CD8-positive, alpha-beta memory T cell (primary cell): ENCODE results near the gene CIB2. TPM values are rescaled to one million over a fixed set of nuclear protein-coding genes. Genes with fewer than 3 reads are reported as not detected.

Source experiments
- CTCF ChIA-PET: fragments of 350-600 bp; sonication (Branson Sonifier 250); formaldehyde crosslinking; loops from one replicate; lab custom pipeline; 2021; ENCODE audit warnings: antibody characterized with exemption; lab: Charles Lee
- POLR2A ChIA-PET: fragments of 350-600 bp; sonication (Branson Sonifier 250); formaldehyde crosslinking; loops from one replicate; lab custom pipeline; 2021; ENCODE audit warnings: antibody characterized with exemption; lab: Charles Lee
- DNase-seq, 5 donors: peaks; one replicate each; pipeline versions ENCODE4 v3.0.0 to v3.0.0-alpha.2; 2020 to 2022; ENCODE audit warnings: mixed read lengths in 1 of 5
- H3K27ac ChIP-seq: one replicate; pipeline ENCODE4 v1.7.0; 2013; ENCODE audit warnings: low read depth, mild to moderate bottlenecking, low read length, moderate library complexity
- H3K27me3 ChIP-seq: 2 replicates; pipeline ENCODE4 v1.7.0; 2013; ENCODE audit warnings: low read length, mild to moderate bottlenecking; ENCODE audit not compliant: insufficient read depth, poor library complexity, severe bottlenecking
- H3K36me3 ChIP-seq: 2 replicates; pipeline ENCODE4 v1.7.0; 2013; ENCODE audit warnings: mild to moderate bottlenecking, low read length, moderate library complexity; ENCODE audit not compliant: insufficient read depth
- H3K4me1 ChIP-seq: 2 replicates; pipeline ENCODE4 v1.7.0; 2013; ENCODE audit warnings: mild to moderate bottlenecking, low read length, moderate library complexity; ENCODE audit not compliant: insufficient read depth
- H3K4me3 ChIP-seq: 2 replicates; pipeline ENCODE4 v1.7.0; 2013; ENCODE audit warnings: mild to moderate bottlenecking, low read length
- H3K9me3 ChIP-seq: 2 replicates; pipeline ENCODE4 v1.7.0; 2013; ENCODE audit warnings: mild to moderate bottlenecking, low read length
- H3K27ac Mint-ChIP-seq, 8 donors: one replicate each; pipeline ENCODE4 v1.8.0; 2020 to 2021; ENCODE audit warnings: mixed read lengths in 8 of 8, mild to moderate bottlenecking in 6 of 8, inconsistent platforms in 3 of 8, moderate library complexity in 3 of 8
- H3K27me3 Mint-ChIP-seq, 2 donors: one replicate each; pipeline ENCODE4 v1.8.0; 2020 to 2021; ENCODE audit warnings: mixed read lengths in 2 of 2, mild to moderate bottlenecking in 1 of 2, moderate library complexity in 1 of 2
- H3K36me3 Mint-ChIP-seq, 3 donors: one replicate each; pipeline ENCODE4 v1.8.0; 2020 to 2021; ENCODE audit warnings: mixed read lengths in 3 of 3, inconsistent platforms in 1 of 3, mild to moderate bottlenecking in 1 of 3
- H3K4me1 Mint-ChIP-seq, 3 donors: one replicate each; pipeline ENCODE4 v1.8.0; 2020 to 2021; ENCODE audit warnings: mixed read lengths in 3 of 3, inconsistent platforms in 1 of 3, mild to moderate bottlenecking in 1 of 3
- H3K4me3 Mint-ChIP-seq, 7 donors: one replicate each; pipeline ENCODE4 v1.8.0; 2020 to 2021; ENCODE audit warnings: mixed read lengths in 7 of 7, mild to moderate bottlenecking in 6 of 7, moderate library complexity in 4 of 7, inconsistent platforms in 2 of 7
- H3K9me3 Mint-ChIP-seq, 5 donors: one replicate each; pipeline ENCODE4 v1.8.0; 2020 to 2022; ENCODE audit warnings: mixed read lengths in 5 of 5, mild to moderate bottlenecking in 3 of 5, moderate library complexity in 2 of 5, inconsistent platforms in 1 of 5
- polyA plus RNA-seq: library from polyadenylated mRNA; unstranded; fragments of 300-500 nt; fragmentation: Illumina TruSeq; gene quantifications from one replicate; pipeline ENCODE4 v1.2.3, GENCODE V29; 2021
- total RNA-seq, 2 experiments: library from RNA; stranded (reverse); gene quantifications; one replicate each; pipeline ENCODE4 v1.2.3, GENCODE V29; 2021

CIB2 gene
- total and polyA plus RNA-seq, 3 experiments from 2014 or later, result 2.0 to 2.3 (median 2.1) TPM

GRCh38 chr15:78111788-78112187, 19.5 kb downstream of the CIB2 start:
- Histone ChIP-seq H3K4me1 (peaks cover 5% of the 10 kb centered on the region), H3K36me3 (no peaks in the 10 kb centered on the region), H3K27ac (no peak overlapping the region), H3K27me3 (no peaks in the 10 kb centered on the region), H3K9me3 (no peaks in the 10 kb centered on the region), H3K4me3 (no peak overlapping the region)
- Mint-ChIP-seq H3K4me3 (no peak overlapping the region), H3K27me3 (peaks cover 0 to 3% of the 10 kb centered on the region in 2 donors), H3K4me1 (peaks cover under 1 to 12% (median 1%) of the 10 kb centered on the region in 3 donors), H3K36me3 (no peaks in the 10 kb centered on the region), H3K27ac (no peak overlapping the region), H3K9me3 (no peaks in the 10 kb centered on the region)
- peak in 1 of 5 donors; percentile 6 for DNase-seq
- ChIA-PET POLR2A (no interaction called here), CTCF (interaction anchor here (0.9 to 13.3 kb wide), 10 partner anchors 11 to 201 kb away, joined by 3 to 146 read pairs (median 8); no protein-coding TSS in a partner anchor)

- ChIA-PET POLR2A (no interaction called here), CTCF (interaction anchor here (1.3 to 13.3 kb wide), 5 partner anchors 84 to 200 kb away, joined by 3 to 146 read pairs (median 101); no protein-coding TSS in a partner anchor)
- Histone ChIP-seq H3K4me3 (no peak overlapping the region), H3K27ac (no peak overlapping the region), H3K9me3 (no peaks in the 10 kb centered on the region), H3K36me3 (no peaks in the 10 kb centered on the region), H3K4me1 (peaks cover 7% of the 10 kb centered on the region), H3K27me3 (no peaks in the 10 kb centered on the region)
- Mint-ChIP-seq H3K27ac (no peak overlapping the region), H3K27me3 (peaks cover 0 to 3% of the 10 kb centered on the region in 2 donors), H3K4me1 (peaks cover 9 to 20% (median 9%) of the 10 kb centered on the region in 3 donors), H3K36me3 (no peaks in the 10 kb centered on the region), H3K4me3 (no peak overlapping the region), H3K9me3 (no peaks in the 10 kb centered on the region)
- DNase-seq, result peak in 1 of 5 donors; percentile 30
Observed at GRCh38 chr15:78110916-78111475, 20.2 kb downstream of the CIB2 start.

DNA sequence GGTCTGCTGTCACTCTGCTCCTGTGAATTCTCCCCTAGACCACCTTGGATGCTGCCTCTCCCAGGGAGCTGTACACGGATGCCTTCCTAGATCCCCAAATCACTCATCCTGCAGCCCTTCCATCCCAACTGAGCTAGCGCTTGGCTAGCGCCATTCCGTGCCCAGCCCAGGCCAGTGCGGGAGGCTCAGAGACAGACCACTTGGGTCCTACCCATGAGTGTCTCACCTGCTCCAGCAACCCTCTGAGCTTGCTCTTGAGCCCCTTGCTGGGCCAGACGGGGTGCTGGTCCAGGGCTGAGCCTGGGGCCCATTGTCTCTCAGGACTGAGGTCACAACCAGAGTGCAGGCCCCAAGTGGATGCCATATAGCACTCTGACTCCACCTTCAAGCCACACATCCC, 21.1 kb downstream of the CIB2 start:
- Mint-ChIP-seq H3K27me3 (peaks cover 0 to 3% of the 10 kb centered on the region in 2 donors), H3K9me3 (no peaks in the 10 kb centered on the region), H3K4me1 (peaks cover 18 to 29% (median 18%) of the 10 kb centered on the region in 3 donors), H3K36me3 (no peaks in the 10 kb centered on the region), H3K4me3 (no peak overlapping the region), H3K27ac (peak overlapping the region in 1 of 8 donors; percentile 51)
- H3K4me3 ChIP-seq, result no peak overlapping the region
- ChIA-PET CTCF (interaction anchor here (0.8 to 13.3 kb wide), 11 partner anchors 13 to 153 kb away, joined by 3 to 146 read pairs (median 30); partner anchors contain the start of gene CIB2), POLR2A (no interaction called here)
- peaks cover 16% of the 10 kb centered on the region for H3K4me1 ChIP-seq
- no peaks in the 10 kb centered on the region for H3K36me3 ChIP-seq
- DNase-seq, result peak in 1 of 5 donors; percentile 43
- H3K9me3 ChIP-seq, result no peaks in the 10 kb centered on the region
- H3K27me3 ChIP-seq, result no peaks in the 10 kb centered on the region
- H3K27ac ChIP-seq, result no peak overlapping the region

GRCh38 chr15:78109156-78109555, 22.1 kb downstream of the CIB2 start:
- H3K4me1 Mint-ChIP-seq, result peaks cover 27 to 38% (median 27%) of the 10 kb centered on the region in 3 donors
- CTCF ChIA-PET, result interaction anchor here (0.7 to 13.3 kb wide), 34 partner anchors 11 to 200 kb away, joined by 3 to 146 read pairs (median 9); partner anchors contain the start of genes CIB2, SH2D7 and TBC1D2B

DNA sequence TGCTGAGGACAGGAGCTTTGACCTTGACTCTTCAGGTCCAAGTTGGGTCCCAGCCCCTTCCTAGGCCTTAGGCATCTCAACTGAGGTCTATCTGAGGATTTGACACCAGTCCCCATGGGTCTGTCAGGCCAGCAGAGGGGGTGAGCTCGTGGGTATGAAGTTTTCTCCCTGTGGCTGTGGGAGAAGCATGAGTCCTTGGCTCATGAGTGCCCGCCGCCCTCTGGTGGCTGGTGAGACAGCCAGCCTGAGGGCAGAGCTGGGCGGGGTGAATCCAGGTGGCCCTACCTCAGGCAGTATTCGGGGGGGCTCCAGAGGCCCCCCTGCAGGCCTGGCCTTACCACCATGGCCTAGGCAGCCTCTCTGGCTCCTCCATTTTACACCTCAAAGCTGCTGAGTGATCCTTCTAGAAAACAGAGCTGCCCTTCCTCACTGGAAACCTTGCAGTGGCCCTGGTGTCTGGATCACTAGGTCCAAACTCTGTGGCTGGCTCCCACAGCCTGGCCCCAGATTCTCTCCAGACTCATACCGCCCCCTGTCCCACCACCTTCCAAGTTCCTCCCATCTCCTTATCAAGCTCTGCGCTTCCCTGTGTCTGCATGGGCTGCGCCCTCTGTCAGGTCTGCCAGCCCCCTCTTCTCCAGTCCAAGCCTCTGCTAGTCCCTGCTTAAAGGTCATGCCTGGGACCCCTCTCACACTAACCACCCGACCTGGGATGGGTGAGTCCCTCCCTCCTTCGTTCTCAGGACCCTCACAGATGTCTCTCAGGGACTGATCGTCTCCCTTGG, 22.8 kb downstream of the CIB2 start:
- peaks cover 34 to 45% (median 34%) of the 10 kb centered on the region in 3 donors for H3K4me1 Mint-ChIP-seq
- ChIA-PET POLR2A (interaction anchor here (0.5 to 1.0 kb wide), 4 partner anchors 40 to 149 kb away, joined by 3 to 5 read pairs (median 4); no protein-coding TSS in a partner anchor), CTCF (interaction anchor here (0.6 to 13.3 kb wide), 49 partner anchors 9 to 199 kb away, joined by 3 to 146 read pairs (median 6); partner anchors contain the start of genes SH2D7 and TBC1D2B)
- no peaks in the 10 kb centered on the region for H3K9me3 Mint-ChIP-seq
- no peak overlapping the region for H3K4me3 Mint-ChIP-seq
- Histone ChIP-seq H3K4me1 (peaks cover 32% of the 10 kb centered on the region), H3K9me3 (no peaks in the 10 kb centered on the region), H3K36me3 (no peaks in the 10 kb centered on the region), H3K27me3 (no peaks in the 10 kb centered on the region), H3K4me3 (no peak overlapping the region), H3K27ac (no peak overlapping the region)
- no peaks in the 10 kb centered on the region for H3K36me3 Mint-ChIP-seq
- H3K27ac Mint-ChIP-seq, result peak overlapping the region in 4 of 8 donors; percentile 31 to 86 (median 55)
- peak; percentile 75 to 89 (median 77) for DNase-seq
- H3K27me3 Mint-ChIP-seq, result peaks cover 0 to 3% of the 10 kb centered on the region in 2 donors

More at GRCh38 chr15:78109156-78109555, 22.1 kb downstream of the CIB2 start:
- DNase-seq, result peak in 1 of 5 donors; percentile 20
- Histone ChIP-seq H3K27ac (no peak overlapping the region), H3K4me3 (no peak overlapping the region), H3K9me3 (no peaks in the 10 kb centered on the region), H3K27me3 (no peaks in the 10 kb centered on the region), H3K4me1 (peaks cover 26% of the 10 kb centered on the region), H3K36me3 (no peaks in the 10 kb centered on the region)
- Mint-ChIP-seq H3K9me3 (no peaks in the 10 kb centered on the region), H3K36me3 (no peaks in the 10 kb centered on the region), H3K27me3 (peaks cover 0 to 3% of the 10 kb centered on the region in 2 donors), H3K27ac (peak overlapping the region in 1 of 8 donors; percentile 75), H3K4me3 (no peak overlapping the region)
- POLR2A ChIA-PET, result no interaction called here

DNA sequence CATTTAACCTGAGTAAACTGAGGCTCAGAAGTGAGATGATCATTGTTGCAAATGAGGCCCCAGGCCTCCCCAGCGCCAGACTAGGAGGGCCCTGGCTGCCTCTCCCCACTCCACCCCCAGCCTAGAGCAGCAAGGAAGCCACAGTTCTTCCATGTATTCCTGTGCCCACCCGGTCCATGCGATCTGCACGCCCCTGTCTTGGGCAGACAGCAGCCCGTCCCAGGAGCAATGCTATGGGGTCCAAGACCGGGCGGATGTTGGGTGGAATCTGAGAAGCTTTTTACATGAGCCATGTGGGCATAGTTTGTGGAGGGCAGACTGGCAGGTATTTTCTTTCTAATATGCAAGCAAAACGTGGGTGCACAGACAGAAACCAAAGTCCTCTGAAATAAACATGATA, 23.8 kb downstream of the CIB2 start:
- no peak overlapping the region for H3K4me3 Mint-ChIP-seq
- H3K27me3 ChIP-seq, result no peaks in the 10 kb centered on the region
- no peaks in the 10 kb centered on the region for H3K36me3 Mint-ChIP-seq
- H3K27me3 Mint-ChIP-seq, result peaks cover 0 to 3% of the 10 kb centered on the region in 2 donors
- peak in 1 of 5 donors; percentile 35 for DNase-seq
- POLR2A ChIA-PET, result no interaction called here
- no peaks in the 10 kb centered on the region for H3K9me3 Mint-ChIP-seq
- peak overlapping the region in 3 of 8 donors; percentile 37 to 84 (median 78) for H3K27ac Mint-ChIP-seq
- H3K9me3 ChIP-seq, result no peaks in the 10 kb centered on the region
- no peak overlapping the region for H3K27ac ChIP-seq
- no peaks in the 10 kb centered on the region for H3K36me3 ChIP-seq
- H3K4me3 ChIP-seq, result no peak overlapping the region
- peaks cover 44 to 55% (median 44%) of the 10 kb centered on the region in 3 donors for H3K4me1 Mint-ChIP-seq
- CTCF ChIA-PET, result interaction anchor here (0.7 to 13.3 kb wide), 26 partner anchors 9 to 198 kb away, joined by 3 to 146 read pairs (median 10); partner anchors contain the start of genes SH2D7 and TBC1D2B
- peaks cover 42% of the 10 kb centered on the region for H3K4me1 ChIP-seq

GRCh38 chr15:78105476-78106241, 25.6 kb downstream of the CIB2 start:
- Histone ChIP-seq H3K36me3 (no peaks in the 10 kb centered on the region), H3K4me1 (peaks cover 46% of the 10 kb centered on the region), H3K9me3 (no peaks in the 10 kb centered on the region), H3K27me3 (no peaks in the 10 kb centered on the region), H3K27ac (no peak overlapping the region), H3K4me3 (no peak overlapping the region)
- Mint-ChIP-seq H3K27ac (peak overlapping the region; percentile 48 to 94 (median 86)), H3K27me3 (peaks cover 0 to 3% of the 10 kb centered on the region in 2 donors), H3K4me3 (peak overlapping the region in 6 of 7 donors; percentile 9 to 66 (median 55)), H3K4me1 (peaks cover 46 to 59% (median 47%) of the 10 kb centered on the region in 3 donors), H3K9me3 (no peaks in the 10 kb centered on the region), H3K36me3 (no peaks in the 10 kb centered on the region)
- POLR2A ChIA-PET, result interaction anchor here (1.1 kb wide), 1 partner anchor 72 kb away, joined by 4 read pairs; no protein-coding TSS in a partner anchor
- CTCF ChIA-PET, result interaction anchor here (0.8 to 13.3 kb wide), 6 partner anchors 12 to 149 kb away, joined by 3 to 146 read pairs (median 9); no protein-coding TSS in a partner anchor
- DNase-seq, result peak in 1 of 5 donors; percentile 46
